Progenitor cell of endocrine pancreas (in vitro differentiated cells): ENCODE results near the gene STK16. TPM values are rescaled to one million over a fixed set of nuclear protein-coding genes. Genes with fewer than 3 reads are reported as not detected.
"Not testable (repeated sequence)": the region's sequence is repeated elsewhere in the genome, so short reads cannot be mapped to it uniquely, and the experiment has no call there.

ENCODE experiments used
- DNase-seq: peaks from one replicate; pipeline ENCODE4 v3.0.0; 2021; ENCODE audit warnings: low spot score; ENCODE audit not compliant: unreplicated experiment
- H3K27ac Mint-ChIP-seq: 2 replicates; pipeline ENCODE4 v1.8.0; 2021; ENCODE audit warnings: mild to moderate bottlenecking, moderate library complexity, mixed read lengths
- H3K27me3 Mint-ChIP-seq: 2 replicates; pipeline ENCODE4 v1.8.0; 2021; ENCODE audit warnings: mixed read lengths
- H3K36me3 Mint-ChIP-seq: 2 replicates; pipeline ENCODE4 v1.8.0; 2022; ENCODE audit warnings: mixed read lengths; ENCODE audit not compliant: insufficient read depth
- H3K4me1 Mint-ChIP-seq: 2 replicates; pipeline ENCODE4 v1.8.0; 2021; ENCODE audit warnings: low read depth, mixed read lengths
- H3K4me3 Mint-ChIP-seq: 2 replicates; pipeline ENCODE4 v1.8.0; 2021; ENCODE audit warnings: low read depth, mild to moderate bottlenecking, moderate library complexity, mixed read lengths
- H3K9me3 Mint-ChIP-seq: 2 replicates; pipeline ENCODE4 v1.8.0; 2021; ENCODE audit warnings: low read depth, mixed read lengths
- total RNA-seq: library from RNA; stranded (reverse); gene quantifications from 2 replicates; pipeline ENCODE4 v1.2.1, GENCODE V29; 2021
- TF ChIP-seq, protein P1 (sequence below): fragments of 200-600 bp; sonication (generic); IDR thresholded peaks from one replicate; pipeline ENCODE4 v1.5.0; 2021; ENCODE audit warnings: antibody characterized with exemption, mild to moderate bottlenecking; ENCODE audit not compliant: unreplicated experiment

Gene STK16
- total RNA-seq, 1 donor from 2014 or later, result 23.2 TPM

DNA sequence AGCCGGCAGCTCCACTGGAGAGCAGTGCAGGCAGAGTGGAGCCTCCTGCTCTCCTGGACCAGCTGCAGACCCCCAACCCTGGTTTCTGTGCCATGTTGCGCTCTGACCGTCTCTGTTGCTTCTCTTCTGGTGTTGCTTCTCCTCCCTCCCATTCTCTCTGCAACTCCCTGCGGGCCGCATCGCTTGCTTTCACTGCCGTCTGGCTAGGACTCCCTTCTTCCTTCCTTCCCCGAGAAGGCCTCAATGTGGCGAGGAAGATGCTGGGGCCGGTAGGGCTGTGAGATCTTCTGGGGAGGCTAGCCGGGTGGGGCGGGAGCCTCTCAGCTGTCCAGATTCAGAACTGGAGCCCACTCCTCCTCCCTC, 40.1 kb downstream of the STK16 start:
- H3K27me3 Mint-ChIP-seq, result no peaks in the 10 kb centered on the region
- no peaks in the 10 kb centered on the region for H3K9me3 Mint-ChIP-seq
- peaks cover 5% of the 10 kb centered on the region for H3K36me3 Mint-ChIP-seq
- H3K4me3 Mint-ChIP-seq, result no peak overlapping the region
- TF ChIP-seq, protein P1, sequence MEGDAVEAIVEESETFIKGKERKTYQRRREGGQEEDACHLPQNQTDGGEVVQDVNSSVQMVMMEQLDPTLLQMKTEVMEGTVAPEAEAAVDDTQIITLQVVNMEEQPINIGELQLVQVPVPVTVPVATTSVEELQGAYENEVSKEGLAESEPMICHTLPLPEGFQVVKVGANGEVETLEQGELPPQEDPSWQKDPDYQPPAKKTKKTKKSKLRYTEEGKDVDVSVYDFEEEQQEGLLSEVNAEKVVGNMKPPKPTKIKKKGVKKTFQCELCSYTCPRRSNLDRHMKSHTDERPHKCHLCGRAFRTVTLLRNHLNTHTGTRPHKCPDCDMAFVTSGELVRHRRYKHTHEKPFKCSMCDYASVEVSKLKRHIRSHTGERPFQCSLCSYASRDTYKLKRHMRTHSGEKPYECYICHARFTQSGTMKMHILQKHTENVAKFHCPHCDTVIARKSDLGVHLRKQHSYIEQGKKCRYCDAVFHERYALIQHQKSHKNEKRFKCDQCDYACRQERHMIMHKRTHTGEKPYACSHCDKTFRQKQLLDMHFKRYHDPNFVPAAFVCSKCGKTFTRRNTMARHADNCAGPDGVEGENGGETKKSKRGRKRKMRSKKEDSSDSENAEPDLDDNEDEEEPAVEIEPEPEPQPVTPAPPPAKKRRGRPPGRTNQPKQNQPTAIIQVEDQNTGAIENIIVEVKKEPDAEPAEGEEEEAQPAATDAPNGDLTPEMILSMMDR, result no peak
- H3K4me1 Mint-ChIP-seq, result peaks cover under 1% of the 10 kb centered on the region
- no peak overlapping the region for H3K27ac Mint-ChIP-seq
- no peak for DNase-seq

DNA sequence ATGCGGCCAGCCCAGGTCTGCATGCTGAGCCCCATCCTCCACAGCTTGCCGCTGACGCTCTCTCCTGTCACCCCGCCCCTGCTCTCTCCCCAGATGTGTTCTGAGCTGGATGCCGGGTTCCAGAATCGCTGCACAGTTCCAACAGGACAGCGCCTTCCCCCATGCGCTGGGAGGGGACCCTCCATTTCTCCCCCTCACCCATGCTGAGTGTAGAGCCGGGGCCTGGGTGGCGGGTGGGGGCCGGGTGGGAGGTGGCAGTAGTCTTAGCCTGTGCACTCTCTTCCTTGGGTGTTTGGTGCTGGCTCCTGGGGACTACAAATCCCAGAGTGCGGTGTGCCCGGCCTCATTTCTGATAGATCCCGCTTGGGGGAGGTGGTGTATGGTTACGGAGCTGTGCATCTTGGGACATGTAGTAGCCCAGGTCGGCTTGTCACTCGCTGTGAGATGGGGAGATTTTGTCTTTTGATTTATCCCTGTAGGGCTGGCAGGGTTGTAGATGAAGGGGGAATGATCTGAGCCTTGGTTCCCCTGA, 40.7 kb downstream of the STK16 start:
- no peak overlapping the region for H3K4me3 Mint-ChIP-seq
- H3K27me3 Mint-ChIP-seq, result no peaks in the 10 kb centered on the region
- no peaks in the 10 kb centered on the region for H3K9me3 Mint-ChIP-seq
- DNase-seq, result no peak
- no peaks in the 10 kb centered on the region for H3K4me1 Mint-ChIP-seq
- no peak overlapping the region for H3K27ac Mint-ChIP-seq
- H3K36me3 Mint-ChIP-seq, result peaks cover 5% of the 10 kb centered on the region
- TF ChIP-seq, protein P1, result no peak

DNA sequence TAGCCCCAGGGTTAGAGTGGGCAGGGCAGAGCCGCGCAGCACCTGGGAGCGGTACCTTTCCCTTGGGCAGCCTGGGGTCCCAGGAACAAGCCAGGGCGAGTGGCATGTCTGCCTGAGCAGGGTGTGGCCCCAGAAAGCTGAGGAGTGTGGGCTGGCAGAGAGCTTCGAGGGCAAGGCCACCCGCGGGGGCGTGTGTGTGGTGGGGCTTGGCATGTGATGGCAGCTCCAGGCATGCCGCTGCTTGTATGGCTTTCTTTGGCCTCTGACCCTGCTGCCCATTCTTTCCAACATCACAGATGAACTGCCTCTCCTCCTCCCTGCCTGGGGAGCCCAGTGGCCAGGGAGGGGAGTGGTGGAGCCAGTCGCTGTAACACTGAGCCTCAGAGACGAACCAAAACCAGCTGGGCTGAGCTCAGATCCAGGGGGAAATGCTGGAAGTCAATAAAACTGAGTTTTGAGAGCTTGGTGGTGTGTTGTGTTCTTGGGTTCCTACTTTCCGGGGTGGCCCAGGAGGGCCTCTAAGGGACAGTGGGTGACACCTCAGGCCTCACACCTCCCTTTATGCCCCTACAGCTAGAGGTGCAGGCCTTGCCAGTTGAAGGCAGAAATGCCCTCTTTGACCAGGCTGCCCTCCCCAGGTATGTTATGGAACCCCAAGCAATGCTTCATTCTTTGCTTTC, 41.3 kb downstream of the STK16 start:
- Mint-ChIP-seq H3K9me3 (no peaks in the 10 kb centered on the region), H3K4me1 (no peaks in the 10 kb centered on the region), H3K27ac (peak overlapping the region; percentile 77), H3K4me3 (no peak overlapping the region), H3K27me3 (no peaks in the 10 kb centered on the region), H3K36me3 (peaks cover 5% of the 10 kb centered on the region)
- TF ChIP-seq, protein P1, result no peak
- DNase-seq, result no peak

DNA sequence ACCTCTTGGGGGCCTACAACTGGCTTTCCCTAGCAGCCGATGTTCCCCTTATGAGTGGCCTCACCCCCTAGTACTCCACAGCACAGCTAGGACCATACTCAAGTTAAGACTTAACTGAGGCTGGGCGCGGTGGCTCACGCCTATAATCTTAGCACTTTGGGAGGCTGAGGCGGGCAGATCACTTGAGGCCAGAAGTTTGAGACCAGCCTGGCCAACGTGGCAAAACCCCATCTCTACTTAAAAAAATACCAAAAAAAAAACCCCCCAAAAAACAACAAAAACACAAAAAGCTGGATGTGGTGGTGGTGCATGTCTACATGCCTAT, 41.8 kb downstream of the STK16 start:
- H3K4me1 Mint-ChIP-seq, H3K27ac Mint-ChIP-seq: not testable (repeated sequence)

DNA sequence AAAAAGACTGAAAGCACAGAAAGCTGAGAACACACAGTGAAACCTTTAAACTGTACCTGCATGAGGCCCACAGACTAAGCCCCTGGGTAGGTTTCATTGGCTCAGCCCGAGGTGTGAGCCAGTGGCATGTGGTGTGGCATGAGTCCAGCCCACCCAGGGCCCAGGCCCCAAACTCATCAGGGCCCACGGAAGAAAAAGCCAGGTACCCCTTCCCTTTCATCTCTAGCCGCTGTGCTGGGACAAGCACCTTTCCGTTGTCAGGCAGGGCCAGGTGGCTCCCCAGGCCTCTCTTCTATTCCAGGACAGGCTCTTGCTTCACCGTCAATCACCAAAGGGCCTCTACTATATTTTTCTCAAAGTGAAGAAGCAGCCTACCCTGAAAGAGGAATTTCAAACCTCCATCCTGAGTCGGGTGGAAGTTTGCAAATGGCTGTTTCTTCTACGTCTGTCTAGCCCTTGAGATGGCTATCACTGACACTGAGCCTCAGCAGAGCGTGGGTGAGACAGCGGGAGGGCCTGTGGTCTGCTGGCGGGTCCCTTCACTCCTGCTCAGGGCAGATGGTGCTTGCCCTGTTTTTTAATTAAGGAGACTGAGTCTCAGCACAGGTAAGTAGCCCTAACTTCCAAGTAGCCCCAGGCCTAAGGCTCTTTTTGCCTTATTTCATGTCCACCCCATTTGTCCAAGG, 42.4 kb downstream of the STK16 start:
- no peak overlapping the region for H3K27ac Mint-ChIP-seq
- no peaks in the 10 kb centered on the region for H3K9me3 Mint-ChIP-seq
- peaks cover 5% of the 10 kb centered on the region for H3K36me3 Mint-ChIP-seq
- peaks cover 6% of the 10 kb centered on the region for H3K27me3 Mint-ChIP-seq
- H3K4me1 Mint-ChIP-seq, result no peaks in the 10 kb centered on the region
- no peak overlapping the region for H3K4me3 Mint-ChIP-seq
- TF ChIP-seq, protein P1, result no peak
- DNase-seq, result no peak

More for the DNA sequence above, 41.8 kb downstream of the STK16 start:
- not testable (repeated sequence) for H3K27me3 Mint-ChIP-seq, DNase-seq, H3K9me3 Mint-ChIP-seq, H3K4me3 Mint-ChIP-seq, H3K36me3 Mint-ChIP-seq

DNA sequence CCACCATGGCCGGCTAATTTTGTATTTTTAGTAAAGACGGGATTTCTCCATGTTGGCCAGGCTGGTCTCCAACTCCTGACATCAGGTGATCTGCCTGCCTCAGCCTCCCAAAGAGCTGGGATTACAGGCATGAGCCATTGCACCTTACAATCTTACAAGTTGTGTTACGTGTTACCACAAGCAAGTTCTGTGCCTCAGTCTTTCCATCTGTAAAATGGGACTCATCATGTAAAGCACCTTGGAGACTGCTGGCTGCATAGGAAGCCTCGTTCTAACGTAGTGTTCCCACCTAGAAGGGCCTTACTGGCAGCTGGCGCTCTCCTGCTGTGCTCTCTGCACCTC, 43.9 kb downstream of the STK16 start:
- H3K9me3 Mint-ChIP-seq, result no peaks in the 10 kb centered on the region
- DNase-seq, result no peak
- peaks cover 6% of the 10 kb centered on the region for H3K27me3 Mint-ChIP-seq
- no peak overlapping the region for H3K27ac Mint-ChIP-seq
- TF ChIP-seq, protein P1, result no peak
- no peaks in the 10 kb centered on the region for H3K4me1 Mint-ChIP-seq
- H3K36me3 Mint-ChIP-seq, result peaks cover 1% of the 10 kb centered on the region
- no peak overlapping the region for H3K4me3 Mint-ChIP-seq
